Endothelial cell of umbilical vein (primary cell): ENCODE data around the gene JUP. TPM values are rescaled to one million over a fixed set of nuclear protein-coding genes. Genes with fewer than 3 reads are reported as not detected.

Experiments used
- Bru-seq: library from RNA; stranded (reverse); fragments of 400-500 nt; gene quantifications from one replicate; lab custom pipeline; 2021; lab: Mats Ljungman, UMichigan
- BruChase-seq, 2 experiments: library from RNA; stranded (reverse); fragments of 400-500 nt; gene quantifications; one replicate each; lab custom pipeline; 2021; lab: Mats Ljungman, UMichigan
- BruUV-seq: library from RNA; stranded (reverse); fragments of 400-500 nt; replicated peaks from 2 replicates; lab custom pipeline; 2021; lab: Mats Ljungman, UMichigan
- CTCF ChIA-PET: fragments of 300-600, 350-600 bp; sonication (Branson Sonifier 250); formaldehyde crosslinking; loops from one replicate; lab custom pipeline; 2021; ENCODE audit warnings: antibody characterized with exemption, inconsistent platforms; lab: Charles Lee
- POLR2A ChIA-PET: fragments of 300-600, 350-600 bp; sonication (Branson Sonifier 250); formaldehyde crosslinking; loops from one replicate; lab custom pipeline; 2021; ENCODE audit warnings: antibody characterized with exemption, inconsistent platforms; lab: Charles Lee
- DNase-seq: peaks from one replicate; pipeline ENCODE4 v3.0.0-alpha.2; 2011; ENCODE audit warnings: low read depth, low spot score
- FAIRE-seq: peaks from 2 replicates; lab custom pipeline; 2011; peaks lifted over from hg19 to GRCh38; lab: Jason Lieb, UNC
- H2AFZ ChIP-seq: 2 replicates; pipeline ENCODE4 v1.6.0; 2012; ENCODE audit warnings: low read depth, low read length, control low read depth, inconsistent platforms
- H3K27ac ChIP-seq: 2 replicates; pipeline ENCODE4 v1.5.1; 2011; ENCODE audit warnings: low read depth, mild to moderate bottlenecking, control low read depth, low read length, moderate library complexity; ENCODE audit not compliant: insufficient read depth
- H3K27me3 ChIP-seq, 2 experiments: 2 replicates each; pipeline versions ENCODE4 v1.6.0 to v1.6.1; 2011; ENCODE audit warnings: low read length in 2 of 2, mixed read lengths in 1 of 2; ENCODE audit not compliant: control insufficient read depth in 2 of 2, insufficient read depth in 2 of 2
- H3K36me3 ChIP-seq, 2 experiments: 2 replicates in 1 of 2; 3 replicates in 1 of 2; pipeline ENCODE4 v1.5.1; 2011; ENCODE audit warnings: low read length in 2 of 2, mild to moderate bottlenecking in 1 of 2, moderate library complexity in 1 of 2; ENCODE audit not compliant: control insufficient read depth in 2 of 2, insufficient read depth in 2 of 2; ENCODE audit errors: extremely low read depth in 1 of 2
- H3K4me1 ChIP-seq: 3 replicates; pipeline ENCODE4 v1.5.1; 2011; ENCODE audit warnings: mild to moderate bottlenecking, low read length; ENCODE audit not compliant: control insufficient read depth, insufficient read depth; ENCODE audit errors: extremely low read depth
- H3K4me2 ChIP-seq: 2 replicates; pipeline ENCODE4 v1.6.1; 2011; ENCODE audit warnings: low read length, control low read depth, mixed read lengths; ENCODE audit not compliant: insufficient read depth
- H3K4me3 ChIP-seq, 3 experiments: fragments of 200-600 bp in 1 of 3; sonication (generic), shearing (Covaris generic) in 1 of 3; replicated peaks in 1 of 3; 2 replicates each; pipeline ENCODE4 v1.5.1; 2011 to 2016; ENCODE audit warnings: control low read depth in 3 of 3, low read length in 3 of 3, mild to moderate bottlenecking in 2 of 3, inconsistent platforms in 1 of 3, low read depth in 1 of 3, moderate library complexity in 1 of 3; ENCODE audit not compliant: insufficient read depth in 1 of 3
- H3K79me2 ChIP-seq: 2 replicates; pipeline ENCODE4 v1.6.0; 2012; ENCODE audit warnings: low read length, inconsistent platforms; ENCODE audit not compliant: control insufficient read depth, insufficient read depth
- H3K9ac ChIP-seq: replicated peaks from 2 replicates; pipeline ENCODE3; 2011; ENCODE audit warnings: low read length, control low read depth; ENCODE audit not compliant: insufficient read depth; ENCODE audit errors: extremely low read depth
- H3K9me1 ChIP-seq: replicated peaks from 3 replicates; pipeline ENCODE4 v1.6.0; 2011; ENCODE audit warnings: mild to moderate bottlenecking, low read length; ENCODE audit not compliant: control insufficient read depth, insufficient read depth; ENCODE audit errors: extremely low read depth
- H3K9me3 ChIP-seq: replicated peaks from 2 replicates; pipeline ENCODE4 v1.5.1; 2012; ENCODE audit warnings: low read length, inconsistent platforms; ENCODE audit not compliant: control insufficient read depth, insufficient read depth
- H4K20me1 ChIP-seq: replicated peaks from 2 replicates; pipeline ENCODE3; 2011; ENCODE audit warnings: mild to moderate bottlenecking, low read length; ENCODE audit not compliant: control insufficient read depth, insufficient read depth; ENCODE audit errors: extremely low read depth
- CTCF ChIP-seq, 2 donors: IDR thresholded peaks; 1 replicate in 1 of 2; 2 replicates in 1 of 2; pipeline ENCODE4 v1.5.1; 2011; ENCODE audit warnings: low read length in 2 of 2, mild to moderate bottlenecking in 2 of 2, moderate library complexity in 2 of 2, control low read depth in 1 of 2, inconsistent platforms in 1 of 2, low read depth in 1 of 2; ENCODE audit not compliant: insufficient read depth in 1 of 2; ENCODE audit errors: extremely low read depth in 1 of 2
- JUN ChIP-seq: IDR thresholded peaks from 2 replicates; pipeline ENCODE4 v1.6.1; 2011; ENCODE audit warnings: borderline replicate concordance, low read depth; ENCODE audit not compliant: insufficient read length, insufficient read depth
- POLR2A ChIP-seq: IDR thresholded peaks from 2 replicates; pipeline ENCODE4 v1.6.1; 2012; ENCODE audit warnings: low read depth, mild to moderate bottlenecking, control low read depth, low read length
- POLR2AphosphoS5 ChIP-seq: IDR thresholded peaks from 2 replicates; pipeline ENCODE4 v1.6.1; 2012; ENCODE audit warnings: low read depth, mild to moderate bottlenecking, control low read depth, low read length, moderate library complexity; ENCODE audit not compliant: insufficient read depth
- dilution Hi-C: fragments of 300-500 bp; cut with MboI; formaldehyde crosslinking; loops from one replicate; pipeline ENCODE4 v1.15.0; 2019; ENCODE audit warnings: low sequenced_read_pairs; ENCODE audit not compliant: extremely low pct_ligation_motif_present
- intact Hi-C: fragments of 100-400 bp; cut with micrococcal nuclease; formaldehyde crosslinking; loops from one replicate; pipeline ENCODE4 v1.10.0; 2022
- long read RNA-seq: library from polyadenylated mRNA; stranded (forward); transcript quantifications from one replicate; pipeline ENCODE4 v2.0.0, GENCODE V29; 2021
- polyA minus RNA-seq, 3 experiments: library from RNA; depleted of rRNA, polyadenylated mRNA; stranded (reverse); fragments of >200 nt; gene quantifications; 1 replicate in 1 of 3; 2 replicates in 2 of 3; pipeline ENCODE4 v1.2.3, GENCODE V29; 2011
- polyA plus RNA-seq, 4 experiments: library from polyadenylated mRNA; depleted of rRNA in 3 of 4; stranded (reverse) in 3 of 4; unstranded in 1 of 4; fragments of >200 nt; gene quantifications; 2 replicates each; pipeline versions ENCODE4 v1.2.1 to v1.2.3, GENCODE V29; 2011 to 2012; ENCODE audit warnings: missing spikeins in 1 of 4
- total RNA-seq: library from RNA; stranded (reverse); gene quantifications from 2 replicates; pipeline ENCODE4 v1.2.3, GENCODE V29; 2021

The JUP gene
- total RNA-seq (170 and 171 TPM in 2 replicates), polyA plus RNA-seq (98.0 and 100 TPM in 2 replicates), polyA minus RNA-seq (69.0 and 85.2 TPM in 2 replicates), Bru-seq, nascent RNA (percentile 70 among the genes with signal in this experiment), BruChase-seq, experiment 1, labeled RNA remaining after a 6-hour chase (percentile 92 among the genes with signal in this experiment), BruChase-seq, experiment 2, labeled RNA remaining after a 2-hour chase (percentile 79 among the genes with signal in this experiment)
- 72.7 and 86.1 TPM in 2 replicates for polyA plus RNA-seq (2011; cell fraction: cytosol; rRNA removed)
- 60.0 and 77.0 TPM in 2 replicates for polyA plus RNA-seq (2011; cell fraction: nucleus; rRNA removed)
- polyA plus RNA-seq (2012), result 69.4 and 88.4 TPM in 2 replicates
- 66.7 TPM for polyA minus RNA-seq (2011; cell fraction: cytosol; rRNA and poly(A)+ RNA removed)
- polyA minus RNA-seq (2011; cell fraction: nucleus; rRNA and poly(A)+ RNA removed), result 51.8 and 89.1 TPM in 2 replicates
- long read RNA-seq, transcript JUP-203 (14 exons, 3,497 nt), result minor isoform, 41 of 320 reads
- long read RNA-seq, transcript JUP-201 (15 exons, 3,200 nt), result major isoform, 108 of 320 reads
- long read RNA-seq, partial matches to known transcripts, result 122 of 320 reads
- long read RNA-seq, other reads (novel, unspliced or antisense), result 49 of 320 reads

- H4K20me1 ChIP-seq, result no peaks in the 10 kb centered on the region
- peak within 1 kb of the TSS; percentile 14 to 98 (median 52) for H3K4me3 ChIP-seq
- peak within 1 kb of the TSS; percentile 3 for H3K4me2 ChIP-seq
- H2AFZ ChIP-seq, result peak within 1 kb of the TSS; percentile 8
- FAIRE-seq, result peak; percentile 100
- H3K9me3 ChIP-seq, result no peaks in the 10 kb centered on the region
- no peaks in the 10 kb centered on the region for H3K4me1 ChIP-seq
- peak within 1 kb of the TSS; percentile 19 for H3K27ac ChIP-seq
- H3K36me3 ChIP-seq, result no peaks in the 10 kb centered on the region
- H3K9ac ChIP-seq, result peak within 1 kb of the TSS; percentile 71
- no peaks in the 10 kb centered on the region for H3K79me2 ChIP-seq
- BruUV-seq, result no TSS peak
- ChIA-PET CTCF (interaction anchor here (0.6 to 4.1 kb wide), 18 partner anchors 11 to 98 kb away, joined by 3 to 169 read pairs (median 7); partner anchors contain the start of genes EIF1, KLHL11 and P3H4), POLR2A (interaction anchor here (0.6 to 2.4 kb wide), 20 partner anchors 8 to 121 kb away, joined by 3 to 82 read pairs (median 4); partner anchors contain the start of genes EIF1 and P3H4)
- intact Hi-C loops (loop anchor here (1.0 to 2.0 kb wide), 3 partner anchors 9 to 14 kb away; no protein-coding TSS in a partner anchor), dilution Hi-C loops (no loop called here)
- DNase-seq, result peak; percentile 100
- no peak for TF ChIP-seq JUN
- TF ChIP-seq CTCF (IDR thresholded peaks at IDR 0.05; ENCODE audit: extremely low read depth in 1 of 2, insufficient read depth in 1 of 2, low read depth in 1 of 2, low read length in 2 of 2), result peak; percentile 66 to 81
- peak; percentile 81 for TF ChIP-seq POLR2A
- TF ChIP-seq POLR2AphosphoS5, result peak; percentile 89
- peaks cover 0 to 7% of the 10 kb centered on the region in 2 experiments for H3K27me3 ChIP-seq
- H3K9me1 ChIP-seq, result no peaks in the 10 kb centered on the region
Measured at GRCh38 chr17:41786227-41787020, at the start of gene JUP. TSS of gene JUP (minus strand) at chr17:41786711. CDS start at chr17:41771854, 14,857 bp downstream.
